Tibial nerve (tissue), 4 donors: ENCODE measurements around the gene AUTS2. TPM values are rescaled to one million over a fixed set of nuclear protein-coding genes. Genes with fewer than 3 reads are reported as not detected.

Experiments used
- DNase-seq, 2 donors: peaks; one replicate each; pipeline ENCODE4 v3.0.0-alpha.2; 2019; ENCODE audit warnings: low spot score in 2 of 2
- H3K27ac ChIP-seq, 4 donors: fragments of 200-600 bp; sonication (generic) in 3 of 4; one replicate each; pipeline ENCODE4 v1.5.1; 2017 to 2019; ENCODE audit warnings: mild to moderate bottlenecking in 1 of 4
- H3K27me3 ChIP-seq, 2 donors: fragments of 200-600 bp; sonication (generic) in 1 of 2; one replicate each; pipeline versions ENCODE4 v1.5.1 to v1.6.0; 2017 to 2019
- H3K36me3 ChIP-seq, 3 donors: fragments of 200-600 bp; sonication (generic); one replicate each; pipeline ENCODE4 v1.5.1; 2018 to 2019
- H3K4me1 ChIP-seq, 4 donors: fragments of 200-600 bp; sonication (generic) in 3 of 4; one replicate each; pipeline ENCODE4 v1.5.1; 2017 to 2019
- H3K4me3 ChIP-seq, 4 donors: fragments of 200-600 bp; sonication (generic) in 3 of 4; one replicate each; pipeline ENCODE4 v1.5.1; 2017 to 2019; ENCODE audit warnings: mild to moderate bottlenecking in 1 of 4, moderate library complexity in 1 of 4
- H3K9me3 ChIP-seq, 4 donors: fragments of 200-600 bp; sonication (generic) in 3 of 4; one replicate each; pipeline ENCODE4 v1.5.1; 2017 to 2019
- EP300 ChIP-seq, 2 donors: sonication (generic); formaldehyde crosslinking; IDR thresholded peaks; one replicate each; pipeline ENCODE4 v1.6.1; 2017; ENCODE audit warnings: antibody characterized with exemption in 2 of 2, mild to moderate bottlenecking in 1 of 2
- POLR2A ChIP-seq, 2 donors: fragments of 450-650 bp; IDR thresholded peaks; one replicate each; pipeline ENCODE4 v1.6.1; 2017; ENCODE audit warnings: antibody characterized with exemption in 2 of 2, mild to moderate bottlenecking in 2 of 2, moderate library complexity in 2 of 2
- WGBS, 2 donors: methylation state at CpG; one replicate each; pipeline ENCODE4 v1.1.5; 2018; 5-methylcytosine and 5-hydroxymethylcytosine counted together
- total RNA-seq, 4 donors: library from RNA; depleted of rRNA; stranded (reverse); fragments of >200 nt; gene quantifications; one replicate each; pipeline ENCODE4 v1.1.0, GENCODE V29; 2016
- TF ChIP-seq, protein P1 (sequence below), 5 experiments: fragments of 200-600 bp in 3 of 5; fragments of 450-650 bp in 2 of 5; sonication (generic) in 3 of 5; IDR thresholded peaks; one replicate each; pipeline ENCODE4 v1.5.1; 2016 to 2019; ENCODE audit warnings: antibody characterized with exemption in 5 of 5, mild to moderate bottlenecking in 3 of 5, moderate library complexity in 2 of 5

The AUTS2 gene
- total RNA-seq, 4 donors from 2014 or later, result 56.6 to 87.9 (median 71.6) TPM

- no peak for TF ChIP-seq POLR2A (IDR thresholded peaks at IDR 0.05)
- no peak for TF ChIP-seq EP300 (IDR thresholded peaks at IDR 0.05)
- TF ChIP-seq, protein P1, sequence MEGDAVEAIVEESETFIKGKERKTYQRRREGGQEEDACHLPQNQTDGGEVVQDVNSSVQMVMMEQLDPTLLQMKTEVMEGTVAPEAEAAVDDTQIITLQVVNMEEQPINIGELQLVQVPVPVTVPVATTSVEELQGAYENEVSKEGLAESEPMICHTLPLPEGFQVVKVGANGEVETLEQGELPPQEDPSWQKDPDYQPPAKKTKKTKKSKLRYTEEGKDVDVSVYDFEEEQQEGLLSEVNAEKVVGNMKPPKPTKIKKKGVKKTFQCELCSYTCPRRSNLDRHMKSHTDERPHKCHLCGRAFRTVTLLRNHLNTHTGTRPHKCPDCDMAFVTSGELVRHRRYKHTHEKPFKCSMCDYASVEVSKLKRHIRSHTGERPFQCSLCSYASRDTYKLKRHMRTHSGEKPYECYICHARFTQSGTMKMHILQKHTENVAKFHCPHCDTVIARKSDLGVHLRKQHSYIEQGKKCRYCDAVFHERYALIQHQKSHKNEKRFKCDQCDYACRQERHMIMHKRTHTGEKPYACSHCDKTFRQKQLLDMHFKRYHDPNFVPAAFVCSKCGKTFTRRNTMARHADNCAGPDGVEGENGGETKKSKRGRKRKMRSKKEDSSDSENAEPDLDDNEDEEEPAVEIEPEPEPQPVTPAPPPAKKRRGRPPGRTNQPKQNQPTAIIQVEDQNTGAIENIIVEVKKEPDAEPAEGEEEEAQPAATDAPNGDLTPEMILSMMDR (IDR thresholded peaks at IDR 0.05), result no peak
- 47 to 64% methylated on average over 4 of the region's 4 CpGs for WGBS, 2 donors
- peaks cover 0 to 43% (median 0%) of the 10 kb centered on the region in 3 donors for H3K36me3 ChIP-seq
Measured at GRCh38 chr7:70773406-70773805, 1175.1 kb downstream of the AUTS2 start.

DNA sequence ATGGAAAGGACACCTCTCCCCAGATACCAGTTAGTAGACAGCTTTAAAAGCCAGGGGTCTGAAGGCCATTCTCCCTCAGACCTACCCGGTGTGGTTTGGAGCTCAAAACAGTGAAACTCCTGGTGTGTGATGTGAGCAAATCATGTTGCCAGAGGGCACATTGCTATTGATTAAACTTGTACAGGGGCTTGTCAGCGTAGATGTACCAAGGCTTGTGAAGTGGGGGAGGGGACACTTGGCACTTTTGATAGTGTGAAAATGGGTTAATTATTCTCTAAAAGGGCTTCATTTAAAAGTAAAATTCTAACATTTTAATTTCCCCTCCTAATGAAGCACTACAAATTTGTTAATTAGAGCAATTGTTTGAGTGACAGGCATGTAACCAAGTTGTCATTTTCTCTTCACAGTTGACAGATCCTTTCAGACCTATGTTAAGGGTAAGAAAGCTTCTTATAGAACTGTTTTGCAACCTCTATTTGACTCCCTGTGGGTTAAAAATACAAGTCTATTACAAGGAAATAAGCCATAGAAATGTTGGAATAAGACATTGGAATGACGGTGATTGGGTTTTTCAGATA is 1176.8 kb downstream of the AUTS2 start:
- WGBS, 2 donors, result 82 to 94% methylated on average over 3 of the region's 3 CpGs
- Histone ChIP-seq H3K36me3 (peaks cover 0 to 49% (median 0%) of the 10 kb centered on the region in 3 donors), H3K27ac (peak overlapping the region in 2 of 4 donors; percentile 65 to 89)

More at GRCh38 chr7:70773406-70773805, 1175.1 kb downstream of the AUTS2 start:
- peak overlapping the region in 2 of 4 donors; percentile 65 to 89 for H3K27ac ChIP-seq
- no peaks in the 10 kb centered on the region for H3K27me3 ChIP-seq
- no peak for DNase-seq
- no peaks in the 10 kb centered on the region for H3K9me3 ChIP-seq
- no peak overlapping the region for H3K4me3 ChIP-seq
- H3K4me1 ChIP-seq, result peaks cover 0 to 44% (median 4%) of the 10 kb centered on the region in 4 donors

GRCh38 chr7:70775570-70776156 is 1177.4 kb downstream of the AUTS2 start:
- H3K4me1 ChIP-seq, result peaks cover 0 to 44% (median 4%) of the 10 kb centered on the region in 4 donors
- H3K27me3 ChIP-seq, result no peaks in the 10 kb centered on the region
- peak overlapping the region in 2 of 4 donors; percentile 65 to 89 for H3K27ac ChIP-seq
- no peak for DNase-seq
- no peaks in the 10 kb centered on the region for H3K9me3 ChIP-seq
- TF ChIP-seq EP300 (IDR thresholded peaks at IDR 0.05), result no peak
- TF ChIP-seq, protein P1 (IDR thresholded peaks at IDR 0.05), result no peak
- TF ChIP-seq POLR2A (IDR thresholded peaks at IDR 0.05), result no peak
- WGBS, 2 donors, result 70 to 73% methylated on average over 4 of the region's 4 CpGs
- H3K36me3 ChIP-seq, result peaks cover 0 to 50% (median 0%) of the 10 kb centered on the region in 3 donors
- no peak overlapping the region for H3K4me3 ChIP-seq

More for the DNA sequence above, 1176.8 kb downstream of the AUTS2 start:
- TF ChIP-seq POLR2A (IDR thresholded peaks at IDR 0.05) (no peak), EP300 (IDR thresholded peaks at IDR 0.05) (no peak)
- TF ChIP-seq, protein P1 (IDR thresholded peaks at IDR 0.05), result no peak
- Histone ChIP-seq H3K9me3 (no peaks in the 10 kb centered on the region), H3K4me3 (no peak overlapping the region), H3K27me3 (no peaks in the 10 kb centered on the region), H3K4me1 (peaks cover 0 to 44% (median 4%) of the 10 kb centered on the region in 4 donors)
- no peak for DNase-seq

GRCh38 chr7:70776627-70777101 is 1178.4 kb downstream of the AUTS2 start:
- no peak for TF ChIP-seq POLR2A (IDR thresholded peaks at IDR 0.05)
- TF ChIP-seq EP300 (IDR thresholded peaks at IDR 0.05), result peak in 1 of 2 donors; percentile 46
- TF ChIP-seq, protein P1 (IDR thresholded peaks at IDR 0.05), result no peak
- H3K36me3 ChIP-seq, result peaks cover 0 to 49% (median 0%) of the 10 kb centered on the region in 3 donors
- DNase-seq, result no peak

DNA sequence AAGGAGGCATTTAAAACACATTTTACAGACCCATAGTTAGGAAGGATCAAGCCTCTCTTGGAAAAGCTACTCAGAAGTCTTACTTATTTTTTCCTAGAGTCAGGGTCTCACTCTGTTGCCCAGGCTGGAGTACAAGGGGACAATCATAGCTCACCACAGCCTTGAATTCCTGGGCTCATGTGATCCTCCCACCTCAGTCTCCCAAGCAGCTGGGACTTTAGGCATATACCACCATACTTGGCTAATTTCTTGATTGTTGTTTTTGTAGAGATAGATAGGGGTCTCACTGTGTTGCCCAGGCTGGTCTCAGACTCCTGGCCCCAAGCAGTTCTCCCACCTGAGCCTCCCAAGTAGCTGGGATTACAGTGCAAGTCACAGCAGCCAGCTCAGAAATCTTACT is 1179.0 kb downstream of the AUTS2 start:
- Histone ChIP-seq H3K27me3 (no peaks in the 10 kb centered on the region), H3K9me3 (no peaks in the 10 kb centered on the region), H3K4me1 (peaks cover 0 to 43% (median 4%) of the 10 kb centered on the region in 4 donors), H3K4me3 (no peak overlapping the region), H3K36me3 (peaks cover 0 to 49% (median 0%) of the 10 kb centered on the region in 3 donors), H3K27ac (peak overlapping the region in 3 of 4 donors; percentile 48 to 89 (median 71))
- TF ChIP-seq POLR2A (IDR thresholded peaks at IDR 0.05), result no peak
- TF ChIP-seq, protein P1 (IDR thresholded peaks at IDR 0.05), result no peak
- no peak for TF ChIP-seq EP300 (IDR thresholded peaks at IDR 0.05)
- DNase-seq, result no peak

More at GRCh38 chr7:70776627-70777101, 1178.4 kb downstream of the AUTS2 start:
- H3K27me3 ChIP-seq, result no peaks in the 10 kb centered on the region
- no peaks in the 10 kb centered on the region for H3K9me3 ChIP-seq
- peak overlapping the region; percentile 15 to 89 (median 60) for H3K27ac ChIP-seq
- 35 to 43% methylated on average over 7 of the region's 7 CpGs for WGBS, 2 donors
- H3K4me3 ChIP-seq, result no peak overlapping the region
- H3K4me1 ChIP-seq, result peaks cover 0 to 44% (median 4%) of the 10 kb centered on the region in 4 donors
